Activated CD4-positive, CD25-positive, alpha-beta regulatory T cell treated with anti-CD3 and anti-CD28 coated beads, Interleukin-2, amount 50 U/mL, for 16 hours (primary cell): ENCODE results near the gene ADARB2.
"Not testable (repeated sequence)": the region's sequence is repeated elsewhere in the genome, so short reads cannot be mapped to it uniquely, and the experiment has no call there.

Source experiments
- DNase-seq: peaks from one replicate; pipeline ENCODE4 v3.0.0-alpha.2; 2020; ENCODE audit warnings: low read depth, low spot score

ADARB2 gene

GRCh38 chr10:1434912-1435692, 302.2 kb downstream of the ADARB2 start:
- no peak for DNase-seq

- DNase-seq, result no peak
These were observed 303.1 kb downstream of the ADARB2 start for GRCh38 chr10:1434202-1434601.

GRCh38 chr10:1432161-1432560, 305.2 kb downstream of the ADARB2 start:
- DNase-seq, result no peak

DNA sequence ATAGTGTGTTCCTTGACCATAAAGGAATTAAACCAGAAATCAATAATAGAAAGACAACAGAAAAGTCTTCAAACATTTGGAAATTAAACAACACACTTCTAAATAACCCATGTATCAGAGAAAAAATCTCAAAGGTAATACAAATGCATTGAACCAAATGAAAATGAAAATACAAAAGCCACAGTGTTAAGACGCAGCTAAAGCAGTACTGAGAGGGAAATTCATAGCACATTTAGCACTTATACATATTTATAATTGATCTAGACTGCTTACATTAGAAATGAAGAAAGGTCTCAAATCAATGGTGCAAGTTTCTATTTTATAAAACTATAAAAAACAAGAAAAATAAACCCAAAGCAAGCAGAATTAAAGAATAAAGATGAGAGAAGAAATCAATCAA, 306.1 kb downstream of the ADARB2 start:
- no peak for DNase-seq

DNA sequence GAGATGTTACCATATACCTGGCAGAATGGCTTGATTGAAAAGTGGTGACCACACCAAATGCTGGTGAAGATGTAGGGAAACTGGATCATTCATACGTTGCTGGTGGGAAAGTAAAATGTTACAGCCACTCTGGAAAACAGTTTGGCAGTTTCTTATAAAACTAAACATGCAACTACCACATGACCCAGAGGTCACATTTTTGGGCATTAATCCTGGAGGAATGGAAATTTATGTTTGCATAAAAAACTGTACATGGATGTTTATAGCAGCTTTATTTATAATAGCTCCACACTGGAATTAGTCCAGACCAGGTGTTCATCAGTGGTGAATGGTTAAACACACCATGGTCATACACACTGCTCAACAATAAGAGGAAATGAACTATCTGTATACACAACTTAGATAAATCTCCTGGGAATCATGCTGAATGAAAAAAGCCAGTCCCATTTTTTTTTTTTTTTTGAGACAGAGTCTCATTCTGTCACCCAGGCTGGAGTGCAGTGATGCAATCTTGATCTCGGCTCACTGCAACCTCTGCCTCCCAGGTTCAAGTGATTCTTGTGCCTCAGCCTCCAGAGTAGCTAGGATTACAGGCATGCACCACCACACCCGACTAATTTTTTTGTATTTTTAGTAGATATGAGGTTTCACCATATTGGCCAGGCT, 309.7 kb downstream of the ADARB2 start:
- not testable (repeated sequence) for DNase-seq

DNA sequence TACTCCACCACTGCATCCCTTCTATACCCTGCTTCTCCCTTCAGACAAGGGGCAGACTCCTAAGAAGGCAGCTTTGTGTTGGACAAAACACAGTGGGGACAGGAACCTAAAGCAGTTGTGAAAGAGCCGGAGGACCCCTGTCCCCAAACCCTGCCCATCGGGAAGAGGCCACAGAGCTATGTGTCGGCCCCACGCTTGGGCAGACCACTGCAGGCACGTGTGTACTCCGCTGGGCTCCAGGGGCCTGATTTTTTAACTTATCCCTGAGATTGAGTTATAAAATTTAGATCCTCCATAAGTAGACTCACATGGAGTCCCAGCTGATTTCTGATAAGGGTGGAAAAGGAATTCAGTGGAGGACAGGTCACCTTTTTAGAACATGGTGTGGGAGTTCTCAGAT, 310.5 kb downstream of the ADARB2 start:
- no peak for DNase-seq

DNA sequence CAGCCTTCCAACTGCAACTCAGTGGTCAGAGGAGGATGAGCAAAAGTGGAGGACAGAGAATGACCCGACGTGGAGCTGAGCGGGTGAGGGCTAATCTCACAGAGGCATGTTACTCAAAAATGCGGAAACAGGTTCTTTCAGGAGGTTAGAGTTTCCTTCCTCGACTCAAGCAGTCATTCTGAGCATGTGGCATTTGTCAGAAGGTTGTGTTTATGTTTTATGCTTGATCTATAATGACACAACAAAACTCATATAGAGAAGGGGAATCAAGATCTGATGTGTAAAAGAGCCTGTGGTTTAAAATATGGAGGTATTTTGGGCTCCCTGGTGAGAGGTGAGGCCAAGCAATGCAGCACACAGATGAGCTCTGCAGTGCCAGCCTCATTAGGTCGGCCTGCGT, 311.4 kb downstream of the ADARB2 start:
- DNase-seq, result no peak

- DNase-seq, result no peak
These were observed 312.7 kb downstream of the ADARB2 start for GRCh38 chr10:1424648-1425047.

DNA sequence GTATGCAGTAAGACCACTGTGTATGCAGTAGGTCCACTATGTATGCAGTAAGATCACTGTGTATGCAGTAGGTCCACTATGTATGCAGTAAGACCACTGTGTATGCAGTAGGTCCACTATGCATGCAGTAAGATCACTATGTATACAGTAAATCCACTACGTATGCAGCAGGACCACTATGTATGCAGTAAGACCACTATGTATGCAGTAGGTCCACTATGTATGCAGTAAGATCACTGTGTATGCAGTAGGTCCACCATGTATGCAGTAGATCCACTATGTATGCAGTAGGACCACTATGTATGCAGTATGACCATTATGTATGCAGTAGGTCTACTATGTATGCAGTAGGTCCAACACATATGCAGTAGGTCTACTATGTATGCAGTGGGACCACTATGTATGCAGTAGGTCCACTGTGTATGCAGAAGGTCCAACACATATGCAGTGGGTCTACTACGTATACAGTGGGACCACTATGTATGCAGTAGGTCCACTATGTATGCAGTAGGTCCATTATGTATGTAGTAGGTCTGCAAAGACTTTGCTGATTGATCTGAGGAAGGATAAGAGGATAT, 313.6 kb downstream of the ADARB2 start:
- no peak for DNase-seq

DNA sequence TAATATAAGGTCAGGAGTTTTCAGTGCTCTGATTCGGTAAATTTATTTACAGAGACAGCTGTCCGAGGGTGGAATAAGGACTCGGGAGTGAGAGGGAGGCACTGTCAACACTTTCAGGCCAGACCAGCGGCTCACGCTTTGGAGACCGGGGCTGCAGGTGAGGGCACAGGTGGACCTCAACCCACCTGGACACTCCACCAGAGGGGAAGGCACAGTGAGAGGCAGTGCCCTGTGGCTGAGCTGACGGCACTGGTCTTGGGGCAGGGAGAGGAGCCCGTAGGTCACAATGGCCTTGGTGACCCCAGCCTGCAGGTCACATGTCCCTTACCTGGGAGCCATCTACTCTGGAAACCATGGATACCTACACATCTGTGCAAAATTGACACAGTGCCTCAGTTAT, 315.1 kb downstream of the ADARB2 start:
- DNase-seq, result no peak

GRCh38 chr10:1420661-1421362, 316.5 kb downstream of the ADARB2 start:
- peak; percentile 13 for DNase-seq

DNA sequence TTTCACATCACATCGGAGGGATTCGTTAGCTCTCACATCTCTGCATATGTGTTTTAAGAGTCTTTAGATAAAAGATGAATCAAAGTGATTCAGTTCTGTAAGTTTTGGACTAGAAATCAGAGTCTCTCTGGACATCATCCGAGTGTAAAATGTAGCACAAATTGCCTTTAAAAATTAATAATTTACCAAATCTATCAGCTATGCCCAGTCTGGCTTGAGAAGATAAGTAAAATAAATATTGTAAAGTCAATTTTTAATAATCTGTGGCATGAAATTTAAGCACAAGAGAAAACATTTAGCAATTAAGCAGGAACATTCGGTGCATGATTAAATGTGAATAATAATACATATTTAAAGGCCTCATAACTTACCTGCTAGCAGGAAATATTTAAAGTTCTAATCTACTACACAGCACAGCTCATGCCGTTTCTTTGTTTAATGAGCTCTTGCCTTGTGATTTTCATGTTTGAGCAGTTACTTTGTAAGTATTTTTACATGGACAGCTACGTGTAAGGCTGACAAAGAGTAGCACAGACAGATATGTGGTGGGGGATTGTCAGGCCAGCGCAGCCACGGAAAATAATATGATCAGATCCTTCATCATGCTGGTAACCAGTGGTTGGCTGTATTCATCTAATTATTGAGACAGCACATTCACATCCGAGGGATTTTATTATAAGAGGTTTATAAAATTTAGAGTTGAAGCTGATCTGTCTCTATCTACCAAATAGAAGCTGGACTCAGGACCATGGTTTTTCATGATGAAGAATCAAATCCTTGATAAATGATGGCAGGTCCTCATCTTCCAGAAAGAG, 317.3 kb downstream of the ADARB2 start:
- DNase-seq, result no peak

GRCh38 chr10:1418031-1418550, 319.2 kb downstream of the ADARB2 start:
- no peak for DNase-seq

- no peak for DNase-seq
These were observed 319.8 kb downstream of the ADARB2 start for GRCh38 chr10:1417574-1417973.

DNA sequence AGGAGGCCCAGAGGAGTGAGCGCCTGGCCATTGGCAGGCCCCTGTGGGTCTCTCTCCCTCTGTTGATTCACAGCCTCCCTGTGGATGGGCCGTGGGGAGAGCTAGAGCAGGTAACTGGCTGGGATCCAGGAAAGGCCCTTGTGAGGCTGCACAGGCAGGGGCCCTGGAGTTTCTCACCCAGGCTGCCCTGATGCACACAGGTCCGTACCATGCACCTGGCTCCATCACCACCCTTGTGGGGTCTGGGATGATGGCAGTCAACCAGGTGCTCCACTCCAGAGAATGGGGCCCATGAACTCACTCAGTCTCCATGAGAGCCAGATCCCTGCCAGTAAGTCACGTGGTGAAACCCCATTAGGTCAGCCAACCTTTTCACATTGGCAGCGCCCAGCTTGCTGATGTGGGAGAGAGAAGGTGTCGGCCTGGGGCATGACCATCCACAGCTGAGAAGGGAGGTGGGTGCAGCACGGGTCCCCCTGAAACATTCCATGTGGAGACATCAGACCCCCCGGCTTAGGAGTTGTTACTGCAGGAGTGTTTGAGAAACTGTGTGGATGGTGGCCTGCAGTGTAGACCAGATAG, 320.8 kb downstream of the ADARB2 start:
- no peak for DNase-seq

- DNase-seq, result no peak
These were observed 322.4 kb downstream of the ADARB2 start for GRCh38 chr10:1414893-1415292.

DNA sequence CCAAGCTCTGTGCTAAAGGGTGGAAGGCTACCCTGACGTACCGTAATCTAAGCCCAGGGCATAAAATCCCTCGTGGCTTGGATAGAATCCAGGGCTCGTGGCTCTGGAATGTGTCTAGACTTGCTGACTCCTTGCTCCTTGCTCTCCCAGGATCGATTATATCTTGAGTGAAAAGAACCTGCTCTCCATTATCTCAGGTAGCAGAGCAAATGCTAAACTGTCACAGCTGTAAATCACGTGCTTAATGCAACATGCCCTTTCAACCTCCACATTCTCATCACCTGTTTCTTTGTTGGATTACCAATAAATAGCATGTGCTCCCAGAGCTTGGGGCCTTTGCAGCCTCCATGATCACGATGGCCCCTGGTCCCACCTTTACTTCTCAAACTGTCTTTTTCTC, 323.0 kb downstream of the ADARB2 start:
- DNase-seq, result not testable (repeated sequence)

GRCh38 chr10:1413823-1414222, 323.5 kb downstream of the ADARB2 start:
- no peak for DNase-seq

DNA sequence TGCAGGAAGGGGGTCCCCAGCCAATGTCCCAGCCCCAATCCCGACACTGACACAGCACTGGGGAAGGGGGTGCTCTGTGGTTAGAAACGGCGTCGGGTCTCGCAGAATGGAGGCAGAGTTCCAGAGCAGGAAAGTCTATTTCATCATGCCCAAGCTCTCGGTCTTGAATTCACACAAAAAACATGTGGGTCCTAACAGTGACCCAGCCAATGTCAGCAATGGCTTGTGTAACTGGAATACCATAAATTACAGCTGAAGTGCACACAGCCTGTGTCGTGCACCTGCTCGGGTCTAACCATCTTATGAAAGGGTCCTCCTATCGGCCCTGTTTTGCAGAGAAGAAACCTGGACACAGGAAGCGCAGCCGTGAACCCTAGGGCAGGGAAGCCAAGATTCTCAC, 324.1 kb downstream of the ADARB2 start:
- DNase-seq, result no peak

DNA sequence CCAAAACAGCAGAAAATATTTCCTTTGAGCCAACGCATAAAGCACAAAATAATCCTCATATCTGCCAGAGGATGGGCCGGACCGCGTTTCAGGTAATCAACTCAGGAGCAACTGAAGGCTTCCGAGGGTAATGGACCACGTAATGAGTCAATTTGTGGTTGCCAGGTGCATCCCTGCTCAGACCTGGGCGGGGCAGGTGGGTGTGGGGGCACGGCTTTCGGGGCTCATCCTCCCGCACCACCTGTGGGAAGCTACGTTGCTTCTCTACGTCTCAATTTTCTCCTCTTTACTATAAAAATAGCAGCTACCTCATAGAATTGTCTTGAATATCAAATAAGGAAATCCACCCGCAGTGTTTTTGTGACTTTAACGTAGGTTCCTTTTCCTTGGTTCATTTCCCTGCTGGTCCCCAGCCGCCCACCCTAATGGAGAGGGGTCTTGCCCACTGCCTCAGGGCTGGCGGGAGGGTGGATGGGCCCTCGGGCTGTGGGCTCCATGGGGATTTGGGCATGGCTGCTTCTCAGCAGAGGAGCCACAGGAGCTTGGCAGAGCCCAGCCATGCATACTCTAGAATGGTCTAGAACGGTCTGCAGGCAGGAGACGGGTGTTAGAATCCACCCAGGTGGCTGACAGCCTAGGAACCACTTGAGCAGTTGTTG, 324.7 kb downstream of the ADARB2 start:
- no peak for DNase-seq
